DMS79 treated with DMSO at 0.1 percent for 48 hours (cell line): ENCODE data around the gene PITX2.
"Not testable (repeated sequence)": the region's sequence is repeated elsewhere in the genome, so short reads cannot be mapped to it uniquely, and the experiment has no call there.

Source experiments
- DNase-seq: peaks from one replicate; lab custom pipeline; 2025; lab: John Stamatoyannopoulos, UW

Gene PITX2

GRCh38 chr4:110611968-110612447 lies 10.9 kb downstream of the PITX2 start:
- no peak for DNase-seq

GRCh38 chr4:110610940-110611831 lies 11.7 kb downstream of the PITX2 start:
- no peak for DNase-seq

GRCh38 chr4:110610620-110610939 lies 12.3 kb downstream of the PITX2 start:
- no peak for DNase-seq

GRCh38 chr4:110609044-110609750 lies 13.7 kb downstream of the PITX2 start:
- DNase-seq, result no peak

GRCh38 chr4:110605077-110605476 lies 17.8 kb downstream of the PITX2 start:
- DNase-seq, result no peak

GRCh38 chr4:110602061-110602460 lies 20.8 kb downstream of the PITX2 start:
- DNase-seq, result no peak

- DNase-seq, result no peak
Observed at GRCh38 chr4:110597582-110597981, 25.3 kb downstream of the PITX2 start.

GRCh38 chr4:110596431-110596830 lies 26.4 kb downstream of the PITX2 start:
- DNase-seq, result no peak

- no peak for DNase-seq
Observed at GRCh38 chr4:110595583-110595982, 27.3 kb downstream of the PITX2 start.

GRCh38 chr4:110589297-110589696 lies 33.6 kb downstream of the PITX2 start:
- DNase-seq, result no peak

GRCh38 chr4:110587666-110588285 lies 35.1 kb downstream of the PITX2 start:
- no peak for DNase-seq

- no peak for DNase-seq
Observed at GRCh38 chr4:110586131-110586850, 36.6 kb downstream of the PITX2 start.

GRCh38 chr4:110576696-110577095 lies 46.2 kb downstream of the PITX2 start:
- DNase-seq, result not testable (repeated sequence)
